IPS-11a (cell line): ENCODE data around the gene FAM107A.

Experiments
- H3K4me3 ChIP-seq: one replicate; pipeline ENCODE4 v1.5.1; 2013; ENCODE audit warnings: low read depth, low read length, control low read depth

Gene FAM107A

GRCh38 chr3:58594117-58594516 lies 16.9 kb upstream of the FAM107A start:
- no peak overlapping the region for H3K4me3 ChIP-seq

GRCh38 chr3:58591517-58592510 lies 14.6 kb upstream of the FAM107A start:
- no peak overlapping the region for H3K4me3 ChIP-seq

GRCh38 chr3:58588030-58588614 lies 10.9 kb upstream of the FAM107A start:
- no peak overlapping the region for H3K4me3 ChIP-seq

- H3K4me3 ChIP-seq: peak overlapping the region; percentile 30
Measured at GRCh38 chr3:58586776-58587192, 9.6 kb upstream of the FAM107A start.

GRCh38 chr3:58585994-58586393 lies 8.8 kb upstream of the FAM107A start:
- no peak overlapping the region for H3K4me3 ChIP-seq

GRCh38 chr3:58585005-58585786 lies 8.0 kb upstream of the FAM107A start:
- H3K4me3 ChIP-seq: no peak overlapping the region

- no peak overlapping the region for H3K4me3 ChIP-seq
Measured at GRCh38 chr3:58584690-58585004, 7.5 kb upstream of the FAM107A start.

- no peak overlapping the region for H3K4me3 ChIP-seq
Measured at GRCh38 chr3:58581328-58582091, 4.3 kb upstream of the FAM107A start.

- H3K4me3 ChIP-seq: no peak overlapping the region
Measured at GRCh38 chr3:58580826-58581327, 3.7 kb upstream of the FAM107A start.

- H3K4me3 ChIP-seq: no peak overlapping the region
Measured at GRCh38 chr3:58578873-58579272, 1.7 kb upstream of the FAM107A start.

- no peak overlapping the region for H3K4me3 ChIP-seq
Measured at GRCh38 chr3:58576716-58577115, 475 bp downstream of the FAM107A start.

- no peak overlapping the region for H3K4me3 ChIP-seq
Measured at GRCh38 chr3:58575971-58576652, 1.1 kb downstream of the FAM107A start.

- H3K4me3 ChIP-seq: no peak overlapping the region
Measured at GRCh38 chr3:58574682-58575081, 2.5 kb downstream of the FAM107A start.

GRCh38 chr3:58574106-58574505 lies 3.1 kb downstream of the FAM107A start:
- H3K4me3 ChIP-seq: no peak overlapping the region

- no peak overlapping the region for H3K4me3 ChIP-seq
Measured at GRCh38 chr3:58573640-58574039, 3.6 kb downstream of the FAM107A start.

- H3K4me3 ChIP-seq: no peak overlapping the region
Measured at GRCh38 chr3:58572634-58573230, 4.5 kb downstream of the FAM107A start.

- H3K4me3 ChIP-seq: no peak overlapping the region
Measured at GRCh38 chr3:58572013-58572633, 5.1 kb downstream of the FAM107A start.

- H3K4me3 ChIP-seq: no peak overlapping the region
Measured at GRCh38 chr3:58570851-58571250, 6.3 kb downstream of the FAM107A start.

GRCh38 chr3:58569287-58570001 lies 7.7 kb downstream of the FAM107A start:
- H3K4me3 ChIP-seq: no peak overlapping the region
